ENCODE data around the gene SETX.
A peak's percentile ranks its signal among the peaks of the same experiment; 100 is the strongest.

Gene SETX

DNA sequence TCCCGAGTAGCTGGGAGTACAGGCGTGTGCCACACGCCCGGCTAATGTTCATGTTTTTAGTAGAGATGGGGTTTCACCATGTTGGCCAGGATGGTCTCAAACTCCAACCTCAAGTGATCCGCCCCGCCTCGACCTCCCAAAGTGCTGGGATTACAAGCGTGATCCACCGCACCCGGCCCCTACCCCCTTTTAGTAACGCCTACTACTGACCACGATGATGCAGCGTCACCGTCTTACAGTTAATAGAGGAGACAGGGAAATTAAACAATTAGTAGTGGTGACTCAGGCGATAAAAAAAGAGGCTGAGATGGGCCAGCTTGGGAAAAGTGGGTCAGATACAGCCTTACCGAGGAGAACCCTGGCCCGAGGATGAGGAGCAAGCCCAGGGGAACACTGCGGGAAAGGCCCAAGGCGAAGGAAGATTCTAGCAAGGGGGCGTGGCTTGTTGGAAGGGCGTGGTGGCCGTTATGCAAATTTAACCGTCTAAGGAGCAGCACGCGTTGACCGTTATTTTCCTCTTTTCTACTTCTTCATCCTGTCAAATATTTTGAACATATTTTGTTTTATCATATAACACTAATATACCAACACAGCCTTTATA is 1.6 kb upstream of the SETX start:
- TF ChIP-seq, protein P1, sequence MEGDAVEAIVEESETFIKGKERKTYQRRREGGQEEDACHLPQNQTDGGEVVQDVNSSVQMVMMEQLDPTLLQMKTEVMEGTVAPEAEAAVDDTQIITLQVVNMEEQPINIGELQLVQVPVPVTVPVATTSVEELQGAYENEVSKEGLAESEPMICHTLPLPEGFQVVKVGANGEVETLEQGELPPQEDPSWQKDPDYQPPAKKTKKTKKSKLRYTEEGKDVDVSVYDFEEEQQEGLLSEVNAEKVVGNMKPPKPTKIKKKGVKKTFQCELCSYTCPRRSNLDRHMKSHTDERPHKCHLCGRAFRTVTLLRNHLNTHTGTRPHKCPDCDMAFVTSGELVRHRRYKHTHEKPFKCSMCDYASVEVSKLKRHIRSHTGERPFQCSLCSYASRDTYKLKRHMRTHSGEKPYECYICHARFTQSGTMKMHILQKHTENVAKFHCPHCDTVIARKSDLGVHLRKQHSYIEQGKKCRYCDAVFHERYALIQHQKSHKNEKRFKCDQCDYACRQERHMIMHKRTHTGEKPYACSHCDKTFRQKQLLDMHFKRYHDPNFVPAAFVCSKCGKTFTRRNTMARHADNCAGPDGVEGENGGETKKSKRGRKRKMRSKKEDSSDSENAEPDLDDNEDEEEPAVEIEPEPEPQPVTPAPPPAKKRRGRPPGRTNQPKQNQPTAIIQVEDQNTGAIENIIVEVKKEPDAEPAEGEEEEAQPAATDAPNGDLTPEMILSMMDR (IDR thresholded peaks at IDR 0.05; ENCODE audit: low read depth, low read length, missing control alignments), result no peak
- H3K4me3 ChIP-seq (ENCODE audit: low read depth, low read length), result no peak overlapping the region
- no peak for DNase-seq (ENCODE audit: low read depth)

DNA sequence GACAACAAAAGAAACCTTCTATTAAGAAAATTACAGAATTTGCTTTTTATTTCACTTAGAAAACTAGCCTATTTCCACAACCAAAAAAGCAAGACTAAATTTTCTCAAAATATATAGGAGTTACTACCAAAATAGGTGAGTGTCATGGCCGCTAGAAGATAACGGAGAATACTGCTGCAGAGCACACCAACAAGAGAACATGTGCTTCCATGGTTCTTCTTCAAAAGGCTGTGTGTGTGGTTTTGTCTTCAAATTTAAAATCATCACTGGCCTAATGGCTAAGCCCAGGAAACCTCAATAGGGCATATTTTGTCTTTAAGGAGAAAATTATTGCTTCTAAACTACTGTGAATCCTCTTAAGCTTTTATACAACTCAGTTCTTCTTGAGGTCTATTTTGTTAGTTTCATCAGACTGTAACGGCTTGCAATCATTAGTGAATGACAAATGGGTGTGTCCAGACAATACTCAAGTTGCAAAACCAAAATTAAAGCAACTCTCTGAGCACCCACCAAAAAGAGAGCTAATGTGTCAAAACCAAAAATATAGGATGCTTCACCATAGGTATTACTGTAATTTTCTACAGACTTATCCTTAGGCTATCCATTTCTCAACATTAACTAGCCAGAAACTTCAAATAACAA is 3.3 kb downstream of the SETX start:
- TF ChIP-seq, protein P1 (IDR thresholded peaks at IDR 0.05; ENCODE audit: low read depth, low read length, missing control alignments), result no peak
- DNase-seq (ENCODE audit: low read depth), result no peak
- H3K4me3 ChIP-seq (ENCODE audit: low read depth, low read length), result peak overlapping the region; percentile 98

DNA sequence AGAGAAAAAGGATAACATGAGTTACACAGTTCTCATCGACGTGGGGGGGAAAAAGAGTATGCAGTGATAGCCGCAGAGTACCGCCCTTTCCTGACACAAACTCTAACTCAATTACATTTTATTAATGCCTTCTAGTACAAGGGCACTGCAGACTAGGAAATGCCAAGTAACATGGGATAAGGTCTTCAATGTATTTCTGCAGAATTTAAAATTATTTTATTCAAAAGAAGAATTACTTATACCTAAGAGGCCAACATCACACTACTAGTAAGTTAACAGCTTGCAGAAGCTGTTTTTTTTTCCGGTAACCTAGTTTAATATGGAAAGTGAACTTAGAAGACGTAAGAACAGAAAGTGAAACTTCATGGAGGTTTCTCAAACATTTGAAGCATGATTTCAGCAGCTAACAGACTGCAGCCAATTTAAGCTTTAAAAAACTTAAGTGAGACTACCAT is 3.9 kb downstream of the SETX start:
- peak overlapping the region; percentile 98 for H3K4me3 ChIP-seq (ENCODE audit: low read depth, low read length)
- TF ChIP-seq, protein P1 (IDR thresholded peaks at IDR 0.05; ENCODE audit: low read depth, low read length, missing control alignments), result no peak
- peak; percentile 75 for DNase-seq (ENCODE audit: low read depth)

DNA sequence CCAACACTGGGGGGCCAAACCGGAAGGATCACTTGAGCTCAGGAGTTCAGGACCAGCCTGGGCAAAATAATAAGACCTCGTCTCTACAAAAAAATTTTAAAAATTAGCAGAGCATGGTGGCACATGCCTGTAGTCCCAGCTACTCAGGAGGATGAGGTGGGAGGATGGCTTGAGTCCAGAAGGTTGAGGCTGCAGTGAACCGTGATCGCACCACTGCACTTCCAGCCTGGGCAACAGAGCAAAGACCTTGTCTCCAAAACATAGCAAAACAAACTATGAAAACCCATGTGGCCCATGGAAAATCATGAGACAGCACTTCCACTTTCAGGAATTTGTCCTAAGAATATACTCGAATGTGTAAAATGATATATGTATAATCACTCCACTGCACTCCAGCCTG is 6.1 kb downstream of the SETX start:
- H3K4me3 ChIP-seq (ENCODE audit: low read depth, low read length), result no peak overlapping the region
- no peak for DNase-seq (ENCODE audit: low read depth)
- TF ChIP-seq, protein P1 (IDR thresholded peaks at IDR 0.05; ENCODE audit: low read depth, low read length, missing control alignments), result no peak

DNA sequence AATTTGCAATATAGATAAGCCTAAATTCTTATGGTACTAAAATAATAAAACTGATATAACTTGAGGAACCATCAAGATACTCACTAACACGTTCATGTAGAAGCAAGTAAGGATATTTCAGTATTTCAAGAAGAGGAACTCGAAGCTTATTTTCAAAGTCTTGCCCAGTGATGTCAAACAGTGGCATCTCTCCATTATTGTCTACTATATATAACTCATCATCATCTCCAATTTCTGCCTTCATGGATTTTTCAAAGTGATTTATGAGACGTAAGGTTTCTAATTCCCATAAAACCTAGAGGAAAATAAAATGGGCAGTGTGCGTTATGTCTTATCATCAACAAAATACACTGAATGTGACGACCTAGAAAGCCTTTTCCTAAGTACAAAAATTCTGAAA is 8.6 kb downstream of the SETX start:
- H3K4me3 ChIP-seq (ENCODE audit: low read depth, low read length), result no peak overlapping the region
- TF ChIP-seq, protein P1 (IDR thresholded peaks at IDR 0.05; ENCODE audit: low read depth, low read length, missing control alignments), result no peak
- DNase-seq (ENCODE audit: low read depth), result no peak

DNA sequence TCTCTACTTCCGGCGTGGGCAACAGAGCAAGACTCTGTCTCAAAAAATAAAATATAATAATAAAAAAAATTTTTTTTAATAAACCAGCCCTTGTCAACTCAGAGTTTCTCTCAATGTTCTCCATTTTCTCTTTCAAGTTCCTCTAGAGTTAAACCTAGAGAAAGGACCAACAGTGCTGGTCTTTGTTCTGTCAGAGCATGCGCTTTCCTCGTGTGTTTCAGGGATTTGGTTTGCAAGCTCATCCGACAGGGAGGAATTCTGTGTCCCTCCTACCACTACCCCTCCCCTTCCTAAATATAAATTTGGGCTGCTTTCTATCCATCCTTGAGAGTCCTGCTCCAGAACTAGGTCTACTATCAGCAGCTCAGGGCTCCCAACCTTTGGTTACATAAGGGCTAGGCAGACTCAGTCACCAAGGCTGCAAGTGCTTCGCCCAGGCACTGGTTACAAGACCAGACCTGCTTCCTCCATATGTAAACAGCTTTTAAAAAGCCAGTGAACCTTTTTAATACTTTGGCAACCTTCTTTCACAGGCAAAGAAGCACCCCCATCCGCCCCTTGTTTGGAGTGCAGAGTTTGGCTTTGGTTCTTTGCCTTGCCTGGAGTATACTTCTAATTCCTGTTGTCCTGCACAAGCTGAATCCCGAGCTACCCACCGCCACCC is 13.5 kb downstream of the SETX start:
- DNase-seq (ENCODE audit: low read depth), result no peak
- TF ChIP-seq, protein P1 (IDR thresholded peaks at IDR 0.05; ENCODE audit: low read depth, low read length, missing control alignments), result no peak
- H3K4me3 ChIP-seq (ENCODE audit: low read depth, low read length), result no peak overlapping the region

Data from GM12864 (cell line).